HG03469 (cell line): ENCODE data around the gene MCOLN3.
"Not testable (repeated sequence)": the region's sequence is repeated elsewhere in the genome, so short reads cannot be mapped to it uniquely, and the experiment has no call there.

Experiments used
- ATAC-seq: cut with Tn5 transposase; IDR thresholded peaks from one replicate; pipeline ENCODE4 v1.9.1; 2021; ENCODE audit warnings: mild to moderate bottlenecking, moderate library complexity, moderate number of reproducible peaks; ENCODE audit not compliant: unreplicated experiment

MCOLN3 gene

GRCh38 chr1:84995484-84996334 lies 52.6 kb downstream of the MCOLN3 start:
- peak; percentile 36 for ATAC-seq

GRCh38 chr1:84991097-84991920 lies 57.0 kb downstream of the MCOLN3 start:
- ATAC-seq: peak; percentile 22

GRCh38 chr1:84988588-84988987 lies 59.7 kb downstream of the MCOLN3 start:
- ATAC-seq: peak; percentile 45

- ATAC-seq: not testable (repeated sequence)
These were observed 61.7 kb downstream of the MCOLN3 start for GRCh38 chr1:84986561-84986960.

GRCh38 chr1:84985365-84985764 lies 62.9 kb downstream of the MCOLN3 start:
- ATAC-seq: no peak

GRCh38 chr1:84982395-84982794 lies 65.9 kb downstream of the MCOLN3 start:
- ATAC-seq: no peak

GRCh38 chr1:84975035-84975434 lies 73.3 kb downstream of the MCOLN3 start:
- no peak for ATAC-seq

GRCh38 chr1:84973498-84974334 lies 74.6 kb downstream of the MCOLN3 start:
- ATAC-seq: no peak

- peak; percentile 21 for ATAC-seq
These were observed 75.8 kb downstream of the MCOLN3 start for GRCh38 chr1:84972377-84972987.

- peak; percentile 36 for ATAC-seq
These were observed 76.3 kb downstream of the MCOLN3 start for GRCh38 chr1:84971957-84972356.

GRCh38 chr1:84969489-84970250 lies 78.6 kb downstream of the MCOLN3 start:
- peak; percentile 33 for ATAC-seq

GRCh38 chr1:84968865-84969264 lies 79.4 kb downstream of the MCOLN3 start:
- no peak for ATAC-seq

- no peak for ATAC-seq
These were observed 80.2 kb downstream of the MCOLN3 start for GRCh38 chr1:84968101-84968500.
